ENCODE data around the gene INTS11.

Gene INTS11

DNA sequence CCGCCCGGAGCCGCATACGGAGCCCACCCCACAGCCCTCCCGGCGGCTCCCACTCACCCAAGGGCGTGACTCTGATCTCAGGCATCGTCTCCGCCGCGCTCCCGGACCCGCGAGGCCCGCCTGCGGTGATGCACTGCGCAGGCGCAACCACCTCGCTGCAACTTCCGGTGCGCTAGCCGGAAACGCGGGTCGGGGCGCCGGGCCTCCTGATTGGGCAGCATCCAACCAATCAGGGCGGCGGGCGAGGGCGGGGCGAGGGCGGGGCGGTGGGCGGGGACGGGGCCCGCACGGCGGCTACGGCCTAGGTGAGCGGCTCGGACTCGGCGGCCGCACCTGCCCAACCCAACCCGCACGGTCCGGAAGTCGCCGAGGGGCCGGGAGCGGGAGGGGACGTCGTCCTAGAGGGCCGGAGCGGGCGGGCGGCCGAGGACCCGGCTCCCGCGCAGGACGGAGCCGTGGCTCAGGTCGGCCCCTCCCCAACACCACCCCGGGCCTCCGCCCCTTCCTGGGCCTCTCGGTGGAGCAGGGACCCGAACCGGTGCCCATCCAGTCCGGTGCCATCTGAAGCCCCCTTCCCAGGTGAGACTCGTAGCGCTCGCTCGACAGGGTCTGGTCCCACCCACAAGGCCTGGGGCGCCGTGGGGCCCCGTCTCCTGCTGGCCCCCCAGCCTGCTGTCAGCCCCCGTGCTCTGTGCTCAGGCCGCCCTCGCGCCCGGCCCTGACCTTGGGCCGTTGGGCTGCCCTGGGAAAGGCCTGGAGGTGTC is at the start of gene INTS11, which contains the start of gene CPTP:
Gene INTS11 (minus strand): TSS at position 137 of the 764 bp plus-strand sequence. CDS start 52 bp downstream, at position 85.
Gene CPTP (plus strand): TSS at position 279 of the 764 bp plus-strand sequence. CDS start 2,109 bp downstream, outside the sequence.
- Histone ChIP-seq H3K36me3 (ENCODE audit: control insufficient read depth, insufficient read depth, low read length) (peaks cover 16% of the 10 kb centered on the region), H3K27me3 (replicated peaks; ENCODE audit: control insufficient read depth, insufficient read depth, low read length) (no peaks in the 10 kb centered on the region), H3K4me3 (replicated peaks; ENCODE audit: low read depth, low read length) (peak within 1 kb of the TSS; percentile 96)
- DNase-seq (ENCODE audit: extremely low read depth, insufficient read length), result peak; percentile 93
- TF ChIP-seq, protein P1, sequence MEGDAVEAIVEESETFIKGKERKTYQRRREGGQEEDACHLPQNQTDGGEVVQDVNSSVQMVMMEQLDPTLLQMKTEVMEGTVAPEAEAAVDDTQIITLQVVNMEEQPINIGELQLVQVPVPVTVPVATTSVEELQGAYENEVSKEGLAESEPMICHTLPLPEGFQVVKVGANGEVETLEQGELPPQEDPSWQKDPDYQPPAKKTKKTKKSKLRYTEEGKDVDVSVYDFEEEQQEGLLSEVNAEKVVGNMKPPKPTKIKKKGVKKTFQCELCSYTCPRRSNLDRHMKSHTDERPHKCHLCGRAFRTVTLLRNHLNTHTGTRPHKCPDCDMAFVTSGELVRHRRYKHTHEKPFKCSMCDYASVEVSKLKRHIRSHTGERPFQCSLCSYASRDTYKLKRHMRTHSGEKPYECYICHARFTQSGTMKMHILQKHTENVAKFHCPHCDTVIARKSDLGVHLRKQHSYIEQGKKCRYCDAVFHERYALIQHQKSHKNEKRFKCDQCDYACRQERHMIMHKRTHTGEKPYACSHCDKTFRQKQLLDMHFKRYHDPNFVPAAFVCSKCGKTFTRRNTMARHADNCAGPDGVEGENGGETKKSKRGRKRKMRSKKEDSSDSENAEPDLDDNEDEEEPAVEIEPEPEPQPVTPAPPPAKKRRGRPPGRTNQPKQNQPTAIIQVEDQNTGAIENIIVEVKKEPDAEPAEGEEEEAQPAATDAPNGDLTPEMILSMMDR (IDR thresholded peaks at IDR 0.05; ENCODE audit: insufficient read depth, low read length, poor library complexity, severe bottlenecking), result no peak

DNA sequence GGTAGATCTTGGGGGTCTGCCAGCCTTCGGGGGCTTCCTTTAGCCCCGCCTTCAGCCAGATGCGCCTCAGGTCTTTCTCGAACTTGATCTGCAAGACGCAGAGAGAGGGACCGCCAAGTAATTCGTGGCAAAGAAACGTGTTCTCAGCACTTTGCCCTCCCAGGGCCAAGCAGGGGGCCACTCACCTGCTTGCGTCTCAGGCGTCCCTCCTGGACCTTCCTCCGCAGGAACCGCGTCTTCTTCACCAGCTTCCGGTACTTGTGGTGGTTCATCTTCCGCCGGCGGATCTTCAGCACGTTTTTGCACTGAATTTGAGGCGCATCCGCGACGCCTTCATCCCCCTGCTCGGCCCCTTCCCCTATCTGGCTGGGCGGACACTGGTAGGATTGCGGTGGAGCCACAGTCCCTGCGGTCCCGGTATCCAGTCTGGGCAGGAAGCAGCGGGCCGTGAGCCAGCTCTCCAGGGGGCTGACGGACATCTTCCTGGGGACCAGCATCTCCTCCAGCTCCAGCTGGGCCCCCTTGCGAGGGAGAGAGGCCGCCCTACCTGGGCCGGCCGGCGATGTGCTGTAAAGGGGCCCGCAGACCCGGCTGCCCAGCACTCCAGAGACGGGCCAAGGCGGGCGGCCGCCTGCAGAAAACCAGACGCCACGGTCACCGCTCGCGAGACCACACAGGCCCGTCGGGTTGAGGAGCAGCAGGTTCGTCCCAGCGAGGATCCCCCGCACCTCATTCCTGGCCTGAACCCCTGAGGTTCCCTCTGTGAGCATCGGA is 49.5 kb upstream of the INTS11 start:
- peak; percentile 23 for DNase-seq (ENCODE audit: extremely low read depth, insufficient read length)
- TF ChIP-seq, protein P1 (IDR thresholded peaks at IDR 0.05; ENCODE audit: insufficient read depth, low read length, poor library complexity, severe bottlenecking), result no peak
- Histone ChIP-seq H3K4me3 (replicated peaks; ENCODE audit: low read depth, low read length) (peak overlapping the region; percentile 97), H3K36me3 (ENCODE audit: control insufficient read depth, insufficient read depth, low read length) (peaks cover 11% of the 10 kb centered on the region), H3K27me3 (replicated peaks; ENCODE audit: control insufficient read depth, insufficient read depth, low read length) (no peaks in the 10 kb centered on the region)

- H3K36me3 ChIP-seq (ENCODE audit: control insufficient read depth, insufficient read depth, low read length), result peaks cover 11% of the 10 kb centered on the region
- DNase-seq (ENCODE audit: extremely low read depth, insufficient read length), result no peak
- no peaks in the 10 kb centered on the region for H3K27me3 ChIP-seq (replicated peaks; ENCODE audit: control insufficient read depth, insufficient read depth, low read length)
- H3K4me3 ChIP-seq (replicated peaks; ENCODE audit: low read depth, low read length), result peak overlapping the region; percentile 97; the same call in 1 of the 2 replicates
- TF ChIP-seq, protein P1 (IDR thresholded peaks at IDR 0.05; ENCODE audit: insufficient read depth, low read length, poor library complexity, severe bottlenecking), result no peak
Observed at GRCh38 chr1:1373051-1373814, 48.8 kb upstream of the INTS11 start.

DNA sequence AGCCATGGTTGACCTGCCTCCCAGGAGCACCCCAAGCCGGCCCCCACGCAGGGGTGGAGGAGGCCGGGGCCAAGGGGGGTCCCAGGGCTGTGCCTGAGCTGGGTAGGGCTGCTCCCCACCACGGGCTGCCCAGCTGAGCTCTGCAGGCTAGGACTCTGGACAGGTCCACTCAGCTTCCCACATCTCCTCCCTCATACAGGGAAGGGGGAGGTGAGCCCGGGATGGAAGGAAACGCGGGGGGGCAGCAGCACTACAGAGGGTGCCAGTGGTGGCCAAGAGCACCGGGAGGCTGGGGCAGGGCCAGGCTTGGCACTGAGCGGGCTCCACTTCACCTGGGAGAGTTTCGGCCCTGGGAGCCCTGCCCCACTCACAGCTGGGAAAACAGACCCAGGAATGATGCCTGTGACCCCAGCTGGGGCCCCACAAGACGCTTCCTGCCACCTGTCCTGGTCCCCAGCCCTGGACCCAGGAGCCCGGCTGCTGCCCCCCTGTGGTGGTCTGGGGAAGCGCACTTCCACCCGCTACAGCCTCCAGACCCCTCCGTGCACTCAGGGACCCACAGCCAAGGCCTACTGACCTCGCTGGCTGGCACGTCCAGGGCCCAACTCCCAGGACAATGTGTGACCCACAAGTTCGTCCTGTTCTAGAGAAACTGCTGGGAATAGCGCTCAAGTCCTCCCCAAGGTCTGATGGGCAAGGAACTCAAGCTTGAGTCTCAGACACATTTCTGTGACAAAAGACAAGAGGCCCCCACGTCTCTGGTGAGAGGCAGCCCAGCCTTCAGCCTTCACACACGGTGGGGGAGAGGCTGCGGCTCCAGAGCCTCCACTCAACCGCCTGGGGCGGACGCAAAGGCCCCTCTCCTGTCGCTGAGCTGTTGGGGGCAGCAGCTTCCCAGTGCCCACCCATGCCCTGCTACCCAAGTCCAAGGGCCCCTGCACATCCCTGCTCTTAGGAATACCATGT is 47.6 kb upstream of the INTS11 start:
- peaks cover 11% of the 10 kb centered on the region for H3K36me3 ChIP-seq (ENCODE audit: control insufficient read depth, insufficient read depth, low read length)
- H3K27me3 ChIP-seq (replicated peaks; ENCODE audit: control insufficient read depth, insufficient read depth, low read length), result no peaks in the 10 kb centered on the region
- TF ChIP-seq, protein P1 (IDR thresholded peaks at IDR 0.05; ENCODE audit: insufficient read depth, low read length, poor library complexity, severe bottlenecking), result peak; percentile 98
- no peak overlapping the region for H3K4me3 ChIP-seq (replicated peaks; ENCODE audit: low read depth, low read length)
- peak; percentile 79 for DNase-seq (ENCODE audit: extremely low read depth, insufficient read length)

- Histone ChIP-seq H3K36me3 (ENCODE audit: control insufficient read depth, insufficient read depth, low read length) (peaks cover 11% of the 10 kb centered on the region), H3K4me3 (replicated peaks; ENCODE audit: low read depth, low read length) (no peak overlapping the region), H3K27me3 (replicated peaks; ENCODE audit: control insufficient read depth, insufficient read depth, low read length) (no peaks in the 10 kb centered on the region)
- DNase-seq (ENCODE audit: extremely low read depth, insufficient read length), result no peak
- TF ChIP-seq, protein P1 (IDR thresholded peaks at IDR 0.05; ENCODE audit: insufficient read depth, low read length, poor library complexity, severe bottlenecking), result no peak
Observed at GRCh38 chr1:1371364-1371745, 46.9 kb upstream of the INTS11 start.
